Measurements from ENCODE around the gene USP25. TPM values are rescaled to one million over a fixed set of nuclear protein-coding genes. Genes with fewer than 3 reads are reported as not detected.

The USP25 gene
- total RNA-seq, 4 donors from 2014 or later, result 99.4 to 130 (median 107) TPM

DNA sequence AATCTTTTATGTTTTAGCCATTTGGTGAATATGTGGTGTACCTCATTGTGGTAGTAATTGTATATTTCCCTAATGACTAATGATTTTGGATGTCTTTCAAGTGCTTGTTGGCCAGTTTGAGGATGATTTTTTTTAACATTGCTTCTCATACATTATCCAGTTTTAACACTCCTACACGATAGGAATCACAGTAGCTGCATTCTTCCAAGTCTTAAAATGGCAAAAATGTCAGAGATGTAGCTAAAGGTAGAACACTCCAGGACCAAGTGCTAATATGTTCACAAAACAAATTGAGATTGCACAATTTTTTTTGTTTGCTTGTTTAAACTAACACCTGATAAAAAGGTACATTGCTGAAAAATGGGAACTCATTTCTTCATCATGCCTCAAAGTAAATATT, 11.7 kb downstream of the USP25 start:
- Histone ChIP-seq H3K27me3 (no peaks in the 10 kb centered on the region), H3K27ac (peak overlapping the region in 1 of 4 donors; percentile 10), H3K4me1 (peaks cover 59 to 60% of the 10 kb centered on the region in 2 donors), H3K9me3 (no peaks in the 10 kb centered on the region), H3K36me3 (peaks cover 0 to 5% of the 10 kb centered on the region in 2 donors), H3K4me3 (no peak overlapping the region)
- DNase-seq, result no peak
- TF ChIP-seq POLR2A (IDR thresholded peaks at IDR 0.05), result no peak
- TF ChIP-seq, protein P1, sequence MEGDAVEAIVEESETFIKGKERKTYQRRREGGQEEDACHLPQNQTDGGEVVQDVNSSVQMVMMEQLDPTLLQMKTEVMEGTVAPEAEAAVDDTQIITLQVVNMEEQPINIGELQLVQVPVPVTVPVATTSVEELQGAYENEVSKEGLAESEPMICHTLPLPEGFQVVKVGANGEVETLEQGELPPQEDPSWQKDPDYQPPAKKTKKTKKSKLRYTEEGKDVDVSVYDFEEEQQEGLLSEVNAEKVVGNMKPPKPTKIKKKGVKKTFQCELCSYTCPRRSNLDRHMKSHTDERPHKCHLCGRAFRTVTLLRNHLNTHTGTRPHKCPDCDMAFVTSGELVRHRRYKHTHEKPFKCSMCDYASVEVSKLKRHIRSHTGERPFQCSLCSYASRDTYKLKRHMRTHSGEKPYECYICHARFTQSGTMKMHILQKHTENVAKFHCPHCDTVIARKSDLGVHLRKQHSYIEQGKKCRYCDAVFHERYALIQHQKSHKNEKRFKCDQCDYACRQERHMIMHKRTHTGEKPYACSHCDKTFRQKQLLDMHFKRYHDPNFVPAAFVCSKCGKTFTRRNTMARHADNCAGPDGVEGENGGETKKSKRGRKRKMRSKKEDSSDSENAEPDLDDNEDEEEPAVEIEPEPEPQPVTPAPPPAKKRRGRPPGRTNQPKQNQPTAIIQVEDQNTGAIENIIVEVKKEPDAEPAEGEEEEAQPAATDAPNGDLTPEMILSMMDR (IDR thresholded peaks at IDR 0.05 in 4 of 5, conservative IDR thresholded peaks at IDR 0.05 in 1 of 5), result no peak
- intact Hi-C loops (cut with DNase I; ENCODE audit: low total_unique reads) (no loop called here), in situ Hi-C loops (cut with MboI; ENCODE audit: low sequenced_read_pairs in 4 of 4) (no loop called here)
- ATAC-seq, result no peak

DNA sequence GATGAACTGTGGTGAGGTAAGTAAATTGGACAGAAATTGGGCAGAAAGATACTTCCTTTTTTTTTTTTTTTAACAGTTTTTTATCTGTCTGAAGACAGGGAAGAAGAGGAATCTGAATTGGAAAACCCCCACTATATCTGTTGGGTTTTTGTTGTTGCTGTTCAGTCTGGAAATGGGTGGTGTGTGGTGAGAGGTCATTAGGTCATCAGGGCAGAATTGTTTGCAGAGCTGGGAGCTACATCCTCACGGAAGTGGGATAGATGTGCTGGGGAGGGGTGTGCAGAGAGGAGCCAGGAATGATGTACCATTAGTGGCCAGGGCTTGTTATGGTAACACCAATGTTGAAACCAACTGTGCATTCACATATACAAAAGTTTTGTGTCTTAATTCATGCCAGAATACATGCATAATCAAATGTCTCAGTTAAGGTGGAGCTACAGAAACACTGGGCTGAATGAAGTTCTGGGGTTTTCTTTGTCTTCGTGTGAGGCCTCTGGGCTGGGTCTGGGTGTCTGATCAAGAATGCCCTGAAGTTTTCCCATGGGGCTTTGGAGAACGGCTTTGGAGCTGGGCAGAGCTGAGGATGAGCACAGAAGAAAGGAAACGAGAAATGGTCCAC, 12.4 kb downstream of the USP25 start:
- Histone ChIP-seq H3K4me1 (peaks cover 54 to 59% of the 10 kb centered on the region in 2 donors), H3K27ac (no peak overlapping the region), H3K27me3 (no peaks in the 10 kb centered on the region), H3K4me3 (no peak overlapping the region), H3K36me3 (peaks cover 0 to 5% of the 10 kb centered on the region in 2 donors), H3K9me3 (no peaks in the 10 kb centered on the region)
- intact Hi-C loops (cut with DNase I; ENCODE audit: low total_unique reads), result no loop called here
- TF ChIP-seq, protein P1 (IDR thresholded peaks at IDR 0.05 in 4 of 5, conservative IDR thresholded peaks at IDR 0.05 in 1 of 5), result no peak
- no peak for TF ChIP-seq POLR2A (IDR thresholded peaks at IDR 0.05)
- DNase-seq (no peak), ATAC-seq (no peak)
- in situ Hi-C loops (cut with MboI; ENCODE audit: low sequenced_read_pairs in 4 of 4), result no loop called here

DNA sequence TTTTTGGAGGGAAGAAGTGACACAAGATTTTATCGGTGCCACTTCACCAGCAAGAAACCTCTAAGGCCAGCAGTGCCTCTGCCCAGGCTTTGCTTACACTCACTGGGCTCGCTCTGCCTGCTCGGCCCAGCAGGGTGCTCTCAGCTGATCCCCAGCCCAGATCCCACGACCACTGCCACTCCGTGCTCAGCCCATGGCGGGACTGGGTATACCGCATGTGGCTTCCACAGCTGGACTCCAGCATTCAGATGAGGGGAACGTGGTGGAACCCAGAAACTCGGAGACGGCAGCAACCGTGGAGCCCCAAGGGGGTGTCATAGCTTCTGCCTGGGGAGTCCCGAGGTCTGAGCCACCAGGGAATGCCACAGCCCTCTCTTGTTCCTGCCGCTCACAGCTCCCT, 12.9 kb downstream of the USP25 start:
- no peak for TF ChIP-seq POLR2A (IDR thresholded peaks at IDR 0.05)
- TF ChIP-seq, protein P1 (IDR thresholded peaks at IDR 0.05 in 4 of 5, conservative IDR thresholded peaks at IDR 0.05 in 1 of 5), result no peak
- no peak for DNase-seq
- Histone ChIP-seq H3K9me3 (no peaks in the 10 kb centered on the region), H3K4me3 (no peak overlapping the region), H3K36me3 (peaks cover 0 to 5% of the 10 kb centered on the region in 2 donors), H3K27ac (no peak overlapping the region), H3K4me1 (peaks cover 53 to 57% of the 10 kb centered on the region in 2 donors), H3K27me3 (no peaks in the 10 kb centered on the region)
- in situ Hi-C loops (cut with MboI; ENCODE audit: low sequenced_read_pairs in 4 of 4) (no loop called here), intact Hi-C loops (cut with DNase I; ENCODE audit: low total_unique reads) (no loop called here)
- ATAC-seq, result no peak

DNA sequence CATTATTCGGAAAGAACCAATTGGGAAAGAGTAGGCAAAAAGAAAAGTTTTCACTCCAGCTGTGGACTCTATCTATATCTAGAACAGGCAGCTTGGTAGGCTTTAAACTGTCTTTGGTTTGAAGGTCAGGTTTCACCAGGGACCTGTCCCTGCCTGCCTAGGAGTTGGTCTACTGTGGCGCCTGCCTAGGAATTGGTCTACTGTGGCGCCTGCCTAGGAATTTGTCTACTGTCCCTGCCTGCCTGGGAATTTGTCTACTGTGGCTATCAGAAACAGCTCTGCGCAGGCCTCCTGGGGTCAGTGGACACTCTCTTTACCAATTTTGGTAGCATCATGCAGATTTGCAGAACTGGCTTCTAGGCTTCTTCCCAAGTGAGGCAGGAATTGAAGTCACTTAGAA, 13.8 kb downstream of the USP25 start:
- Histone ChIP-seq H3K9me3 (no peaks in the 10 kb centered on the region), H3K36me3 (peaks cover 0 to 5% of the 10 kb centered on the region in 2 donors), H3K4me3 (no peak overlapping the region), H3K4me1 (peaks cover 55 to 56% of the 10 kb centered on the region in 2 donors), H3K27me3 (no peaks in the 10 kb centered on the region), H3K27ac (no peak overlapping the region)
- in situ Hi-C loops (cut with MboI; ENCODE audit: low sequenced_read_pairs in 4 of 4) (no loop called here), intact Hi-C loops (cut with DNase I; ENCODE audit: low total_unique reads) (no loop called here)
- ATAC-seq (peak in 1 of 2 donors; percentile 51), DNase-seq (no peak)
- no peak for TF ChIP-seq POLR2A (IDR thresholded peaks at IDR 0.05)
- TF ChIP-seq, protein P1 (IDR thresholded peaks at IDR 0.05 in 4 of 5, conservative IDR thresholded peaks at IDR 0.05 in 1 of 5), result no peak

DNA sequence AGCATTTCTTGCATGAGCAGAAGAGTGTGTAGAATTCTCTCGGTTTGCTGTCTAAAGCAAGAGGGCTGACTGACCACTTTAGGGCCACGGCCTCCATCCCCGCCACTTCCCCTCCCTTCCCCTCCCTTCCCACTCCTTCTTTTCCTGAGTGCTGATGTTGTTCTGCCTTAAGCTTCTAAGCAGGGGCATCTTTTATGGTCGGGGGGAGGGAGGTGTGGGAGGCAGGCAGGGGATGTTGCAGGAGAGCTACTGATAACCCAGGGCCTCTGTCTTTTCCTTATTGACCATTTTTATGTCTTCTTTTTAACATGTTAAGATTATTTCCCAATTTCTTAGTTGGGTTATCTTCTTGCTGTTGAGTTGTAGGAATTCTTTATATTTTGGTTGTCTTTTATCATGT, 15.1 kb downstream of the USP25 start:
- in situ Hi-C loops (cut with MboI; ENCODE audit: low sequenced_read_pairs in 4 of 4), result no loop called here
- H3K36me3 ChIP-seq, result peaks cover 0 to 5% of the 10 kb centered on the region in 2 donors
- no peaks in the 10 kb centered on the region for H3K9me3 ChIP-seq
- intact Hi-C loops (cut with DNase I; ENCODE audit: low total_unique reads), result no loop called here
- ATAC-seq (no peak), DNase-seq (no peak)
- no peak overlapping the region for H3K27ac ChIP-seq
- no peak overlapping the region for H3K4me3 ChIP-seq
- H3K27me3 ChIP-seq, result no peaks in the 10 kb centered on the region
- peaks cover 55 to 57% of the 10 kb centered on the region in 2 donors for H3K4me1 ChIP-seq
- TF ChIP-seq, protein P1 (IDR thresholded peaks at IDR 0.05 in 4 of 5, conservative IDR thresholded peaks at IDR 0.05 in 1 of 5), result no peak
- TF ChIP-seq POLR2A (IDR thresholded peaks at IDR 0.05), result no peak
